Fibroblast of pulmonary artery (primary cell): ENCODE data around the gene NELFA.
"Not testable (repeated sequence)": the region's sequence is repeated elsewhere in the genome, so short reads cannot be mapped to it uniquely, and the experiment has no call there.

Experiments used
- DNase-seq: peaks from one replicate; pipeline ENCODE4 v3.0.0-alpha.2; 2010; ENCODE audit warnings: low read depth
- H3K4me3 ChIP-seq: replicated peaks from 2 replicates; pipeline ENCODE4 v1.5.1; 2011; ENCODE audit warnings: low read depth, mild to moderate bottlenecking, control low read depth, low read length, moderate library complexity
- TF ChIP-seq, protein P1 (sequence below): IDR thresholded peaks from 2 replicates; pipeline ENCODE4 v1.5.1; 2011; ENCODE audit warnings: mild to moderate bottlenecking, control low read depth, low read length, inconsistent platforms; ENCODE audit errors: missing control alignments

Gene NELFA

DNA sequence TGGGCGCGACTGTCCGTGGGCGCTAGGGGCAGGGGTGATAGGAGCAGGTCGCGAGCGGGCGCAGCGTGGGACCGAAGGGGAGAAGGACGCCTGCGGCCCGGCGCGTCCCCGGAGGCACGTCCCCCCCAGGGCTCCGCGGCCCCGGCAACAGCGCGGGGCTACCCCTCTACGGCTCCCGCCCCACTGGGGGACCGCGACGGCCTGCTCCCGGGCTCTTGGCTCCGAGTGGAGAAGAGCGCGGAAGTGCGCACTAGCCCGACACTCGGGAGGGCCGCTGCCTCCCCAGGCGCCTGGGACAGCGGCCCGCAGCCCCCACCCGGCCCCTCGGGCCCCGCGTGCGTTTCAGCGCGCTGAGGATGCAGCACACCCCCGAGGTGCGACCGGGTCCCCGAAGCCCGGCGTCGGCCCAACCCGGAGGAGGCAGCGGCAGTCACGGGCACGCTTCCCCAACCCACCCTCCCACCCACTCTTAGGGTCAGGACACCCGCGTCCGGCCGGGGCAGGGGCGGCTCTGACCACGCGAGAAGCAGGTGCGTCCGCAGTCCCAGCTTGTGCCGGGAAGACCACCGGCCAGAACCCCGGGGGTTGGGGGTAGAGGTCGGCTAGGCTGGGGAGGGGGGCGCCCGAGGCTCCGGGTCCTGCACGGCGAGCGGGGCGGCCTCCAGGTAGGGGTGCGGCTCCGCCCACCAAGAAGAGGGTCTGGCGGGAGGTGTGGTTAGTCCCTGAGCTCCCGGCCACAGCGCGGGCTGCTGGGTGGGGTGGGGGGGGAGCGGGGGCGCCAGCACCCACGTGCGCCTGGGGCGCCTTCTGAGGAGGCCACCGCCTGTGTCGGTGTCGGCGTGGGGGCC lies 31.8 kb upstream of the NELFA start:
- TF ChIP-seq, protein P1, sequence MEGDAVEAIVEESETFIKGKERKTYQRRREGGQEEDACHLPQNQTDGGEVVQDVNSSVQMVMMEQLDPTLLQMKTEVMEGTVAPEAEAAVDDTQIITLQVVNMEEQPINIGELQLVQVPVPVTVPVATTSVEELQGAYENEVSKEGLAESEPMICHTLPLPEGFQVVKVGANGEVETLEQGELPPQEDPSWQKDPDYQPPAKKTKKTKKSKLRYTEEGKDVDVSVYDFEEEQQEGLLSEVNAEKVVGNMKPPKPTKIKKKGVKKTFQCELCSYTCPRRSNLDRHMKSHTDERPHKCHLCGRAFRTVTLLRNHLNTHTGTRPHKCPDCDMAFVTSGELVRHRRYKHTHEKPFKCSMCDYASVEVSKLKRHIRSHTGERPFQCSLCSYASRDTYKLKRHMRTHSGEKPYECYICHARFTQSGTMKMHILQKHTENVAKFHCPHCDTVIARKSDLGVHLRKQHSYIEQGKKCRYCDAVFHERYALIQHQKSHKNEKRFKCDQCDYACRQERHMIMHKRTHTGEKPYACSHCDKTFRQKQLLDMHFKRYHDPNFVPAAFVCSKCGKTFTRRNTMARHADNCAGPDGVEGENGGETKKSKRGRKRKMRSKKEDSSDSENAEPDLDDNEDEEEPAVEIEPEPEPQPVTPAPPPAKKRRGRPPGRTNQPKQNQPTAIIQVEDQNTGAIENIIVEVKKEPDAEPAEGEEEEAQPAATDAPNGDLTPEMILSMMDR = no peak
- no peak for DNase-seq
- H3K4me3 ChIP-seq = peak overlapping the region; percentile 77

DNA sequence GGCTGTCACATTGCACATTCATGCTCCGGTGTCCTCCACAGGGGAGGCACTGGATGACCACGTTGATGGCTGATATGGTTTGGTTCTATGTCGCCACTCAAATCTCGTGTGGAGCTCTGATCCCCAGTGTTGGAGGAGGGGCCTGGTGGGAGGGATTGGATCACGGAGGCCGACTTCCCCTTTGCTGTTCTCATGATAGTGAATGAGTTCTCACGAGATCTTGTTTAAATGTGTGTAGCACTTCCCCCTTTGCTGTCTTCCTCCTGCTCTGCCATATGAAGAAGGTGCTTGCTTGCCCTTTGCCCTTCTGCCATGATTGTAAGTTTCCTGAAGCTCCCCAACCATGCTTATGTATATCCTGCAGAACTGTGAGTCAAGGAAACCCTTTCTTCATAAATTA lies 28.1 kb upstream of the NELFA start:
- TF ChIP-seq, protein P1 = no peak
- H3K4me3 ChIP-seq = no peak overlapping the region
- DNase-seq = no peak

GRCh38 chr4:2036327-2036726 lies 27.6 kb upstream of the NELFA start:
- no peak for DNase-seq
- H3K4me3 ChIP-seq = no peak overlapping the region

DNA sequence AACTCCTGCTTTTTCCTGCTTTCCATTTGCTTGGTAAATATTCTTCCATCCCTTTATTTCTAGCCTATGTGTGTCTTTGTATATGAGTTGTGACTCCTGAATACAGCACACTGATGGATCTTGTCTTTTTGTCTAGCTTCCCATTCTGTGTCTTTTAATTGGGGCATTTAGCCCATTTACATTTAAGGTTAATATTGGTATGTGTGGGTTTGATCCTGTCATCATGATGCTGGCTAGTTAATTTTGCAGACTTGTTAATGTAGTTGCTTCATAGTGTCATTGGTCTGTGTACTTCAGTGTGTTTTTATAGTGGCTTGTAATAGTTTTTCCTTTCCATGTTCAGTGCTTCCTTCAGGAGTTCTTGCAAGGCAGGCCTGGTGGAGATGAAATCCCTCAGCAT lies 22.4 kb upstream of the NELFA start:
- DNase-seq, H3K4me3 ChIP-seq: not testable (repeated sequence)

More at GRCh38 chr4:2036327-2036726, 27.6 kb upstream of the NELFA start:
- TF ChIP-seq, protein P1 = no peak

- DNase-seq, H3K4me3 ChIP-seq: not testable (repeated sequence)
Observed at GRCh38 chr4:2027120-2027519, 18.3 kb upstream of the NELFA start.

- no peak overlapping the region for H3K4me3 ChIP-seq
- no peak for DNase-seq
- TF ChIP-seq, protein P1 = no peak
Observed at GRCh38 chr4:2025817-2026216, 17.0 kb upstream of the NELFA start.

DNA sequence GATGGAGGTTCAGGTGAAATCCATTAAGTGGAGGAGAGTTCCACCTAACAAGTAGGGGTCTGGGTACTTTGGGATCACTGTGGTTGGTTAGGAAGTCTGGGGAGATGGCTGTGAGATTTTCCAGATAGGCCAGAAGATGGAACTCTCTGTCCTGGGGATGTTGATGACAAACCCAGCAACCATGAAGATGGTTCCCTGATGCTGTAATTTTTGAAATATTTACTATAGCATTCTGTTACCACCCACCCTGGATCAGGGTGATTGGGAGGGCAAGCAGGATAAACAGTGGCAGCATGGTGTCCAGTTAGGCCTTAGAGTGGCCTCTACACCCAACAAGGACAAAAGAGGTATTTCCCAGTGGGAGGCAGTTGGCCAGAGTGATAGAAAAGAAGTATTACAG lies 15.9 kb upstream of the NELFA start:
- TF ChIP-seq, protein P1 = no peak
- no peak for DNase-seq

DNA sequence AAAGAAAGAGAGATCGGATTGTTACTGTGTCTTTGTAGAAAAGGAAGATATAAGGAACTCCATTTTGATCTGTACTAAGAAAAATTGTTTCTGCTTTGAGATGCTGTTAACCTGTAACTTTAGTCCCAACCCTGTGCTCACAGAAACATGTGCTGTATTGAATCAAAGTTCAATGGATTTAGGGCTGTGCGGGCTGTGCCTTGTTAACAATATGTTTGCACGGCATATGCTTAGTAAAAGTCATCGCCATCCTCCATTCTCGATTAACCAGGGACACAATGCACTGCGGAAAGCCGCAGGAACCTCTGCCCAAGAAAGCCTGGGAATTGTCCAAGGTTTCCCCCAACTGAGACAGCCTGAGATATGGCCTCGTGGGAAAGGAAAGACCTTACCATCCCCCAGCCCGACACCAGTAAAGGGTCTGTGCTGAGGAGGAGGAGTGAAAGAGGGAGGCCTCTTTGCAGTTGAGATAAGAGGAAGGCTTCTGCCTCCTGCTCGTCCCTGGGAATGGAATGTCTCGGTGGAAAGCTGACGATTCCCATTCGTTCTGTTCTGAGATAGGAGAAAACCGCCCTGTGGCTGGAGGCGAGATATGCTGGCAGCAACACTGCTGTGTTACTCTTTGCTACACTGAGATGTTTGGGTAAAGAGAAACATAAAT lies 12.7 kb upstream of the NELFA start:
- H3K4me3 ChIP-seq = peak overlapping the region; percentile 30
- peak; percentile 77 for DNase-seq

More for the DNA sequence above, 15.9 kb upstream of the NELFA start:
- no peak overlapping the region for H3K4me3 ChIP-seq
